Hematopoietic multipotent progenitor cell treated with erythropoietin and hydrocortisone succinate and interleukin-3 and kit ligand, for 6 days (in vitro differentiated cells): Measurements from ENCODE around the gene GPR132.
"Not testable (repeated sequence)": the region's sequence is repeated elsewhere in the genome, so short reads cannot be mapped to it uniquely, and the experiment has no call there.

Experiments
- DNase-seq: peaks from one replicate; pipeline ENCODE4 v3.0.0-alpha.2; 2015

GPR132 gene

DNA sequence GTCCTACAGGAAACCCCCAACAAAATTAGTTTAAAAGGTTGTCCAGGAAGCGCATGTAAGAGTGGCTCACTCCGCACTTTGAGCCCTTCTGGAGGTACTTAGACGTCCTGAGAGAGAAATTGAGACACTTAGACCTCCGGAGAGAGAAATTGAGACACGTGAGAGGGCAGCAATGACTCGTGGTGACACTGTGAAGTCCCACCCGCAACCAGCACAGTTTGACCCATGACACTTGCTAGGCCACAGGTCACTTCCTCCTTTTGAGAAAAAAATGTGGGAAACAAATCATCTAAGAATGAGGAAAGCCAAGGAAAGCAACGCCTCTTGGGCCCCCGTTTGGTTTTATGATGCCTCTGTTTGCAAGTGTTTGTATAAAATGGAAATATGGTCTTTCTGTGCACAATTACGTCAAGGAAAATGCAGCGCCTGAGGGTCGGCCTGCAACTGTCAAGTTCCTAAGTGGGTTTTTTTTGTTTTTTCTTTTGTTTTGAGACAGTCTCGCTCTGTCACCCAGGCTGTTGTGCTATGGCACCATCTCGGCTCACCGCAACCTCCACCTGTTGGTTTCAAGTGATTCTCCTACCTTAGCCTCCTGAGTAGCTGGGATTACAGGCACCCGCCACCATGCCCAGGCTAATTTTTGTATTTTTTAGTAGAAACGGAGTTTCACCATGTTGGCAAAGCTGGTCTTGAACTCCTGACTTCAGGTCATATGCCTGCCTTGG is 30.8 kb downstream of the GPR132 start:
- no peak for DNase-seq

DNA sequence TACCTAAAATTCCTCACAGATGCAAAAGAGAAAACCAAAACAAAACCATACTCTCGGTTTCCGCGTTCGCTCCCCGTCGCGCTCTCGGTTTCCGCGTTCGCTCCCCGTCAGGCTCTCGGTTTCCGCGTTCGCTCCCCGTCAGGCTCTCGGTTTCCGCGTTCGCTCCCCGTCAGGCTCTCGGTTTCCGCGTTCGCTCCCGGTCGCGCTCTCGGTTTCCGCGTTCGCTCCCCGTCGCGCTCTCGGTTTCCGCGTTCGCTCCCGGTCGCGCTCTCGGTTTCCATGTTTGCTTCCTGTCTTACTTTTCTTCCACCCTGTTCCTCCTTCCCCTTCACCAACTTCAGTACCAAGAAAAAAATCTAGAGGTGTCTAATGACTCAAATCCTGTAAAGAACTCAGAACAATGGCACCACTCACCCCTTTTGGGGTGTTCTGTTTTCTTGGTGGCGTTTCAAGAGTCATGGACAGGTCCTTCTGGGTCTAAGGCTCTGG is 31.8 kb downstream of the GPR132 start:
- peak; percentile 39 for DNase-seq

DNA sequence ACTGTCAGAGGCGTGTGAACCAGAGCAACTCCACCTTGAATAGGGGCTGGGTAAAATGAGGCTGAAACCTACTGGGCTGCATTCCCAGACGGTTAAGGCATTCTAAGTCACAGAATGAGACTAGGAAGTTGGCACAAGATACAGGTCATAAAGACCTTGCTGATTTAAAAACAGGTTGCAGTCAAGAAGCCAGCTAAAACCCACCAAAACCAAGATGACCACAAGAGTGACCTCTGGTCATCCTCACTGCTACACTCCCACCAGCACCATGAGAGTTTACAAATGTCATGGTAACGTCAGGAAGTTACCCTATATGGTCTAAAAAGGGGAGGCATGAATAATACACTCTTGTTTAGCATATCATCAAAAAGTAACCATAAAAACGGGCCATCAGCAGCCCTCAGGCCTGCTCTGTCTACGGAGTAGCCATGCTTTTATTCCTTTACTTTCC is 32.8 kb downstream of the GPR132 start:
- not testable (repeated sequence) for DNase-seq

DNA sequence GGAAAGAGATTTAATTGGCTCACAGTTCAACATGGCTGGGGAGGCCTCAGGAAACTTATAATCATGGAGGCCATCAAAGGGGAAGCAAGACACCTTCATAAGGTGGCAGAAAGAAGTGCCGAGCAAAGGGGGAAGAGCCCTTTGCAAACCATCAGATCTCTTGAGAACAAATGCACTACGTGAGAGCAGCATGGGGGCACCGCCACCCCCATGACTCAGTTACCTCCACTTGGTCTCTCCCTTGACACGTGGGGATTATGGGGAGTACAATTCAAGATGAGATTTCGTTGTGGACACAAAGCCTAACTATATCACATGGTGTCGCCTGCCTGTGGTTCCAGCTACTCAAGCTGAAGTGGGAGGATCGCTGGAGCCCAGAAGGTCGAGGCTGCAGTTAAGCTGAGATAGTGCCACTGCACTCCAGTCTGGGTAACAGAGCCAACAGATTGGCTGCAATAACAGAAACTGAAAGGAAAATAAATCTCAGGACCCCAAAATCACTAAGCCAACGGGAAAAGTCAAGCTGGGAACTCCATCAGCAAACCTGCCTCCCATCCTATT is 34.3 kb downstream of the GPR132 start:
- DNase-seq: no peak

DNA sequence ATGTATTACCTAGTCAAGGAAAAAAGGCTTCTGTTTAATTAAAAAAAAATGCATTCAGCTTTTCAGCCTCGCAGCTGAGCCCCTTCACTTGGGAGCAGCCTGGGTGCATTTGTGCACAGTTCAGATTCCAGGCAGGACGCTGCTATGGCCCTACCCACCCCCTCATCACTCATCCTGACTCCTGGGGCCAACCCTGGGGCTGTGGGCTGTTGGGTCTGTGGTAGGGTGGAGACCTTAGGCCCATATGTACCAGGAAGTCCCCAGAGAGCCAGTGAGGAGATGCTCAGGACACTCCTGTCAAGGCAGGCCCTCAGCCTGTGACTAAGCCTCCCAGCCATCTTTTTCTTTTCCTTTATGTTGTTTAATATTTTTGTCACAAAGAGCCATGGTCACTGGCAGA is 35.0 kb downstream of the GPR132 start:
- no peak for DNase-seq

DNA sequence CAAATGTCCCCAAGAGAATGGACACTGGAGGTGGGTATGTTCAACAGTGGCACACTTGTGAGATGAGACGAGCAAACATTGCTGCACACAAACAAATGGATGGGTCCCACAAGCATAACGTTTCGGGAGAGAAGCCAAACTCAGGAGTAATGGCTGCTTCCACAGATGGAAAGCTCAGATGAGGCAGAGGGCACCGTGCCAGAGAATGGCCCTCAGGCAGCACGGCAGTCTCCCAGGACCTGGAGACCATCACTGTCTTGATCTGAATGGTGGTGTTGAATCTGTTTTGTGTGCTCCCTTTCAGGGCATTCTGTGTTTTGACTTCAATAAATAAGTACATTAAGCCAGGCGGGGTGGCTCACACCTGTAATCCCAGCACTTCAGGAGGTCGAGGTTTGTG is 35.8 kb downstream of the GPR132 start:
- DNase-seq: no peak

DNA sequence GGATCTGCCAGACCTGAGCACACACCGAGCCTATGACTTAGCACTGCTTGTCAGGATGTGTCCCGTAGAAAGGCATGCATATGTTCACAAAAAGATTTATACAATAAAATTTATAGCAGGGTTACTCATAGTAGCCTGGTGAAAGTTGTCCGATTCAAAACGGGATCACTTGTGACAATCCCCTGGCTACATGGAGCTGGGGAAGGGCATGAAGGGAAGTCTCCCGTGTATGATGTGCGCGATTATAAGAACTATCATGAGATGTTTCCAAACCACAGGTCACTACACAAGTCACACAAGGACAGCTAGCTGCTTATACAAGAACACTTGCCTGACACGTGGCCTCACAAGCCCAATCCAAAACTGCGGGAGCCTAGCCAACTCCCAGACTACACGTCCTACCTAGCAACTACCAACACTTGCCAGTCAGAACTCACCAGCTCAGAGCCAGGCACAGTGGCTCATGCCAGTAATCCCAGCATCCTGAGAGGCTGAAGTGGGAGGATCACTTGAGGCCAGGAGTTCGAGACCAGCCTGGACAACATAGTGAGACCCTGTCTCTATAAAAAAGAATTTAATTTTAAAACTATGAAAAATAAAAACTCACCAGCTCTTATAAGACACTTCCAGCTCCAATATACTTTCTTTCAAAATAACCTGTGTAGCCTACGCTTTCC is 36.8 kb downstream of the GPR132 start:
- DNase-seq: no peak

DNA sequence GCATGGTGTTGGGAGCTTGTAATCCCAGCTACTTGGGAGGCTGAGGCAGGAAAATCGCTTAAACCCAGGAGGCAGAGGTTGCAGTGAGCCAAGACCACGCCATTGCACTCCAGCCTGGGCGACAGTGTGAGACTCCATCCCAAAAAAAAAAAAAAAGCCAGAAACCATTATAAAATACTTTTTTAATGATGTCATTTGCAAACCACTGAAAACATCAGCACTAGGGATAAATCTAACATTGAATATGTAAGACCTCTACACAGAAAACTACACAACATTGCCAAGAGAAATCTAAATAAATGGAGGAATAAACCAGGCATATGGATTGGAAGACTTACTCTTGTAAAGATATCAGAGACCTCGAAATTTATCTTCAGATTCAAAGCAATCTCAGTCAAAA is 37.5 kb downstream of the GPR132 start:
- not testable (repeated sequence) for DNase-seq

DNA sequence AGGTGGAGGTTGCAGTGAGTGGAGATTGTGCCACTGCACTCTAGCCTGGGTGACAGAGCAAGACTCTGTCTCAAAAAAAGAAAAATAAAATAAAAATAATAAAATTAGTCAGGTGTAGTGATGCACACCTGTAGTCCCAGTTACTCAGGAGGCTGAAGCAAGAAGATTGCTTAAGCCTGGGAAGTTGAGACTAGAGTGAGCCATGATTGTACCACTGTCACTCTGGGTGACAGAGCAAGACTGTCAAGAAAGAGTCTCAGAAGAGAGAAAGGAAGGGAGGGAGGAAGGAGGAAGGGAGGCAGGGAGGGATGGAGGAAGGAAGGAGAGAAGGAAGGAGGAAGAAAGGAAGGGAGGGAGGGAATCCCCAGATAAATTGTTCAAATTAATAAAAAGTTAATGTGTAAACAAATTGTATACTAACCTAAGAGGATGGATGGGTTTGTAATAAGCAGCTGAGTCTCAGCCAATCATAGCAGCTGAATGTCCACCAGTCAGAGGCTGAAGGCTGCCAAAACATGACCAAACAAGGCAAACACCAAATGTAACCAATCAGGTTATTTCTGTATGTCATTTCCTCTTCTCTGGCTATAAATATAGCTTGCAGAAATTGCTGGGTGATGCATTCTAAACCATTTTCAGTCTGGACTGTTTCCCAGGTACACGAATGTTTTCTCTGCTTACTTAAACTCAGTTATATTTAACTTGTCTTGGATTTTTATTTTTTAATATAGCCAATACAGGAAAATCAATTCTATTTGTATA is 38.2 kb downstream of the GPR132 start:
- no peak for DNase-seq

DNA sequence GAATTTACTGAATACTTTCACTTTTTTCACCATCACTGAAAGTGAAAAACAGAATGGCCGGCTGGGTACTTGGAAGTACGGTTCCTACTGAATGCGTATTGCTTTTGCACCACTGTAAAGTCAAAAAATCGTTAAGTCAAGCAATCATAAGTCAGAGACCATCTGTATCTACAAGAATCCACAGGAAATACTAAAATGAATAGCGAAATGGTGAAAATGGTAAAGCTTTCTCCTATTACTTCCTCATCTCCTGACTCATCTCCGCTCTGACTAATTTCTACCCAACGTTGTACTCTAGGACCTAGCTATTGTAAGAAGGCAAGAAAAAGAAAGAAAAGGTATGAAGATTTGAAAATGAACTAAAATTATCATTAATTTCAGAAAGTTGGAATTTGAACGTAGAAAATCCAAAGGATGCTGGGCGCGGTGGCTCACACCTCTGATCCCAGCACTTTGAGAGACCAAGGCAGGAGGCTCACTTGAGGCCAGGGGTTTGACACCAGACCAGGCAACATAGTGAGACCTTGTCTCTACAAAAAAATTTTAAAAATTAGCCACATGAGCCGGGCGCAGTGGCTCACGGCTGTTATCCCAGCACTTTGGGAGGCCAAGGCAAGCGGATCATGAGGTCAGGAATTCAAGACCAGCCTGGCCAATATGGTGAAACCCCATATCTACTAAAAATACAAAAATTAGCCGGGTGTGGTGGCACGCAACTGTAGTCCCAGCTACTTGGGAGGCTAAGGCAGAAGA is 39.0 kb downstream of the GPR132 start:
- no peak for DNase-seq

DNA sequence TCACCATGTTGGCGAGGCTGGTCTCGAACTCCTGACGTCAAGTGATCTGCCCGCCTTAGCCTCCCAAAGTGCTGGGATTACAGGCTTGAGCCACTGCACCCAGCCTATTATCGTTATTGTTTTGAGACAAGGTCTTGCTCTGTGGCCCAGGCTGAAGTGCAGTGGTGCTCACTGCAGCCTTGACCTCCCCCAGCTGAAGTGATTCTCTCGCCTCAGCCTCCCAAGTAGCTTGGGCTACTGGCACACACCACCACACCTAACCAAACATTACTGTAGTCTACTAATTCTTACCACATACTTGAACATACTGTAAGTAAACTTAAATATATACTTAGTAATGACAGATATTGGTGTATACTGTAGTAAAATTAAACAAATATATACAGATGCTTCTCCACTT is 39.8 kb downstream of the GPR132 start:
- no peak for DNase-seq

DNA sequence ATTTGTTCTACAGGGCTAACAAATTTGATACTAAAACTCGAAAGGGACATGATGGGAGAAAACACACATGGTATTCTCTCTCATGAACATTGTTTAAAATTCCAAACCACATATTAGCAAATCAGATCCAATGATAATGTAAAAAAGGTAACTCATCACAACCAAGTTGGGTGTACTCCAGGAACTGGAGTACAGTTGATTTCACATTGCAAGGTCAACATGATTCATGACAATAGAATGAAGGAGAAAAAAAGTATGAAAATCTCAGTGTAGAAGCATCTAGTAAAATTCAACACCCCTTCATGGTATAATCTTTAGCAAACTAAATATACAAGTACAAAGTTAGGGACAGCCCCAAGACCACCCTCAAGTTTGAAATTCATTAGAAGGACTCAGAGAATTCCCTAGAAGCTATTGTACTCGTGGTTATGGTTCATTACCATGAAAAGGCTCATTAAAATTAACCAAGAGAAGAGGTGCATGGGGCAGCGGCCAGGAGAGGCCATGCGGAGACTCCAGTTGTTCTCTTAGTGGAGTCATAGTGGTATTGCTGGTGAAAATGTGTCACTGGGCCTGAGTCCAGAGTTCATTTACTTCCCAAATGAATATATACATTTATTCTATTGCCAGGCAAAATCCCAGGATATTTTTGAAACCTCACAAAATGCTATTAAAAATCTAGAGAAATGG is 41.3 kb downstream of the GPR132 start:
- no peak for DNase-seq

DNA sequence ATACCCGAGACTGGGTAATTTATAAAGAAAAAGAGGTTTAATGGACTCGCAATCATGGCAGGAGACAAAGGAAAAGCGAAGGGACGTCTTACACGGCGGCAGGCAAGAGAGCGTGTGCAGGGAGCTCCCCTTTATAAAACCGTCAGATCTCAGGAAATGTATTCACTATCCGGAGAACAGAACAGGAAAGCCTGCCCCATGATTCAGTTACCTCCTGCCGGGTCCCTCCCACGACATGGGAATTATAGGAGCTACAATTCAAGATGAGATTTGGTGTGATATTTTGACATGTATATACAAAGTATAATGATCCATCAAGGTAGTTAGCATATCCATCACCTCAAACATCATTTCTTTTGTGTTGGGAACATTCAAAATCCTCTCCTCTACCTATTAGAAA is 42.1 kb downstream of the GPR132 start:
- DNase-seq: no peak

DNA sequence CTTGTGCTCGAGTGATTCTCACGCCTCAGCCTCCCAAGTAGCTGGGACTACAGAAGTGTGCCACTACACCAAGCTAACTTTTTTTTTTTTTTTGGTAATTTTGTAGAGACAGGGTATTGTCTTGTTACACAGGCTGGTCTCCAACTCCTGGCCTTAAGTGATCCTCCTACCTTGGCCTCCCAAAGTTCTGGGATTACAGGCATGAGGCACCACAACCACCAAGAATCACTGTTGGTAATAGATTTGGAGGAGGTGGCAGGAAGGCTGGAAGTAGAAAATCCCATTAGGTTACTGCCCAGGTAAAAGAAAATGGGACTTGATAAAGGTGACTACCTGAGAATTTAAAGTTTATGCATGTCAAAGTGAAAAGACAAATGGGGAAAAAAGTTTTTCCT is 43.0 kb downstream of the GPR132 start:
- no peak for DNase-seq

DNA sequence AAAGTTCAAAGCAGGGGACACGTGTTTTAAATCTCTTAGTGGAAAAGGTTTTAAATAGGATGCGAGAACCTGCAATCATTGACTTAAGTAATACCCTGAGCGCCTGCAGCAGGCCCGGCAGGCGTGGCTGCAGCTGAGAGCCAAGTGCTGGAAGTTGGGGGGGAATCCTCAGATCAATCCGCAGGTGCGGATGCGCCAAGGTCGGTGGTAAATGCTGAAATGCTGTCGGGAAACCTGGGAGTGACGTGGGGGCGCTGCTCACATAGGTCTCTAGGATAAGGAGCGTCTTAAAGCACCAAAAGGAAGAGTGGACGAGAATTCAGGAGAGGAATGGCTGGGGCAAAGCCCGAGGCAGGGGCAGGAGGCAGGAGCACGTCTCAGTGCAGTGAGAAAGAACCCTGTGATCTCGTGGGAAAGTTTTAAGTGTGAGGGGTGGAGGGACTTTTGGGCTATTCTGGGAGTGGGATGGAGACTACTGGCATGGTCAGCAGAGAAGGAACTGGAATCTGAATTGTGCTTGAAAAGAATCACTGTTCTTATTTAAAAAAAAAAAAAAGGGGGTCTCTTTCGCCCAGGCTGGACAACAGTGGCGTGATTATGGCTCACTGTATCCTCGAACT is 43.5 kb downstream of the GPR132 start:
- DNase-seq: peak; percentile 69

DNA sequence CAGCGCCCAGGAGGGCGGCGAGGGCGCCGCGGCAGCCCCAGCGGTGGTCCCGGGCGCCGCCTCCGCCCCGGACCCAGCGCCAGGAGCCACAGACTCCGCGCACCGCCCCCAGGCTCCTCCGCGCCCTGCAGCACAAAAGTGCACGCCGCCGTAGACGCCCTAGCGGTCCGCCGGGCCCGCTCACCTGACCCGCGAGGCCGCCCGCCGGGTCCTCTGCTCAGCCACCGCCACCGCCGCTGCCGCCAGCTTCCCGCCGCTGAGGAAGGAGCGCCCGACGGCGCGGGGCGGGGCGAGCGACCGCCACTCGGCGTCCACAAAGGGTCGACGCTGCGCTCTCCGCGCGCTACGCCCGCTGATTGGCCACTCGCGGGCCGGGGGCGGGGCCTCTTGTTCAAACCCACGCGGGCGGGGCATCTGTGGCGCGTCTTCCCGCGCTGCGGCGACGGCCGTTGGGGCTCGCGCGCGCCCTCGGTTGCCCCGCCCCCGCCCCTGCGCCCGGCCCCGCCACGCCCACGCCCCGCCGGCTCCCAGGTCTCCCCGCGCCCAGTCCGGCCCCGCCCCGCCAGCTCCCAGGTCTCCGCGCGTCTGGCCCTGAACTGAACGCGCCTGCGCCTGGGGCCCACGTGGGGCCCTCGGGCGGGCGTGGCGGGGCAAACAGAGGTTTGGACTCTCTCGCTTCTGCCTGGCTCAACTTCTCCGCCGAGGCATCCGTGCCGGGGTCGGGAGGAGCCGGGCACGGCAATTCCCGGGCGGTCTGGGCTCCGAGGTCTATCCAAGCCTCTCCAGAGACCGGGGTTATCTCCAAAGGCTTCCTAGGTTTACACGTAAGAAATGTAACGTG is 44.2 kb downstream of the GPR132 start, which contains the start of gene CDCA4:
Gene CDCA4 (minus strand): TSS at position 269 of the 841 bp plus-strand sequence. CDS start 9,154 bp downstream, outside the sequence.
- DNase-seq: peak; percentile 98

DNA sequence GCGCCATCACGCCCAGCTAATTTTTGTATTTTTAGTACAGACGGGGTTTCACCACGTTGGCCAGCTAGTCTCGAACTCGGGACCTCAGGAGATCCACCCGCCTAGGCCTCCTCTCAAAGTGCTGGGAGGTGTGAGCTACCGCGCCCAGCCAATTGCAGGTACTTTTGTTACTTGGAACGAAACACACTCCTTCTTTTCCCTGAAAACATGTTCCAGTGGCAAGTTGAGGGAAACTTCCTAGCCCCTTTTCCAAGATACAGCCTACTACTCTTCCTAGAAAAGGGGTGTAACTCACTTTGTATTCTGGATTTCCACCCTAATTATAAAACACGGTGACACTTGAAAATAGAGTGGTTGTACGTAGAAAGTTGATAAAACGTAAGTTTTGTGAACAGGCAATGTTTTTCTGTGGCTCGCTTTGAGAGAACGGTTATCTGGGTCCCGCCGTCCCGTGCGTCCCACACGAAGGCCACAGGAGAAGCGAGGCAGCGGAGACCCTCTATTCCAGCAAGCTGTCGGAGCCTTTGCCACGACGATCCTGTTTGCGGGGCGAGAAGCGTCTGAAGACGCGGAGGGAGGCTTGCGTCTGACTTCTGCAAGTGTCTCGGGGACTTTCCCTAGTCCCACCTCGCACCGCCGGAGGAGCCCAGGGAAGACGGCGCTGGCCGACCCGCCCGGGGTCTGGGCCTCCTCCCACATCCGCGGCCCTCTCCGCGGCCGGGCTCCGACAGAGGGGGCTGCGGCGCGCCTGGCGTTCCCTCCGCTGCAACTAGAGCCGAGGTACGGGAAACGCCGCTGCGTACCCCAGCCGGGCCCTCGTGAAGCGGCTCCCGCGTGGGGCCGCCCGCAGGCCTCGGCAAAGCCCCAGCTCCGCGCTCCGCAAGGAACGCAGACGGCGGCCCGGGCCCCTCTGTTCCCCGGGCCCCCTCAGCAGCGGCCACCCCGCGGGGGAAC is 45.1 kb downstream of the GPR132 start:
- peak; percentile 60 for DNase-seq

DNA sequence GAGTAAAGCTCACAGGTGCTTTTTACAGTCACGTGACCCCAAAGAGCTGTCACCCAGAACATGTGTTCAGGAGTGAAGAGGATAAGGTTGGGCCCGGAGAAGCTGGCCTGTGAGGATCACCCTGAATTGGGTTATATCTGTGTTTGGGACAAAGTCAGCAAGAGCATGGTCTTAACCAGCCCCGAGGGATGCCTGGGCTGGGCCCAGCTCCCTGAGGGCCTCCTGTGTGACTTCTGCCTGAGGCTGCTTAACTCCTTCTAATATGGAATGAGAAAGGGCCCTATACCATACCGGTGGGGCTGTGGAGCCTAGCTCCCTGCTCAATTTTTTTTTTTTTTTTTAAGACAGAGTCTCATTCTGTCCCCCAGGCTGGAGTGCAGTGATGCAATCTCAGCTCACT is 46.8 kb downstream of the GPR132 start:
- DNase-seq: no peak

DNA sequence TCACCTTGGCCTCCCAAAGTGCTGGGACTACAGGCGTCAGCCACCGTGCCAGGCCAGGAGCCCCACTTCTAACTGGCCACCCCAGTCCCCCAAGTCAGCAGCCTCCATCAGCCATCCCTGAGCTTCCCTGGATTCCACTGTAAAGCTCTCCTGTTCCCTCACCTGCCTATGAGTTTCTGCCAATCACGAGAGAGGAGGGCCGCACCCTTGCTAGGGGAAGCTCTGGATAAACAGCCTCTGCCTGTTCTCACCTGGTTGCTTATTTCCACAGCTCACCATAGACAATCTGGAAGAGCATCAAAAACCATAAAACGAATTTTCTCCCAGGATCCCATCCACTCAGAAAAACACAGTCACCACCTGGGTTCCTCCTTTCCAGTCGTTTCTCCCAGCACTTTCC is 49.3 kb downstream of the GPR132 start:
- no peak for DNase-seq
